SK-N-MC (cell line): ENCODE data around the gene CXCL10.

Experiments used
- DNase-seq: peaks from one replicate; pipeline ENCODE4 v3.0.0-alpha.2; 2011; ENCODE audit warnings: low read depth, low spot score
- H3K27ac ChIP-seq: fragments of 200-600 bp; sonication (generic); 2 replicates; pipeline ENCODE4 v1.5.1; 2016; ENCODE audit warnings: mixed run types
- H3K36me3 ChIP-seq: fragments of 200-600 bp; sonication (generic); 2 replicates; pipeline ENCODE4 v1.6.1; 2017; ENCODE audit warnings: antibody characterized with exemption, low read length, mixed read lengths; ENCODE audit not compliant: insufficient read depth
- H3K4me3 ChIP-seq: fragments of 200-600 bp; sonication (generic); 2 replicates; pipeline ENCODE4 v1.5.1; 2016
- H3K9ac ChIP-seq: fragments of 200-600 bp; sonication (generic); 2 replicates; pipeline ENCODE4 v1.8.0; 2017; ENCODE audit warnings: mixed run types, mixed read lengths; ENCODE audit not compliant: insufficient read length
- H3K9me3 ChIP-seq: fragments of 200-600 bp; sonication (generic); 2 replicates; pipeline ENCODE4 v1.6.1; 2017; ENCODE audit warnings: low read depth, mild to moderate bottlenecking, antibody characterized with exemption, low read length, moderate library complexity, mixed read lengths
- EZH2 ChIP-seq: fragments of 200-600 bp; sonication (generic); IDR thresholded peaks from one replicate; pipeline ENCODE4 v1.6.1; 2017; ENCODE audit warnings: antibody characterized with exemption
- FOXP2 ChIP-seq: optimal IDR thresholded peaks from 2 replicates; pipeline ENCODE3; 2011; ENCODE audit warnings: mild to moderate bottlenecking, moderate library complexity; ENCODE audit not compliant: insufficient read depth; ENCODE audit errors: extremely low read length, control extremely low read depth
- POLR2AphosphoS5 ChIP-seq: IDR thresholded peaks from 2 replicates; pipeline ENCODE4 v1.6.1; 2012; ENCODE audit warnings: mild to moderate bottlenecking, low read depth, low read length, borderline replicate concordance

The CXCL10 gene

DNA sequence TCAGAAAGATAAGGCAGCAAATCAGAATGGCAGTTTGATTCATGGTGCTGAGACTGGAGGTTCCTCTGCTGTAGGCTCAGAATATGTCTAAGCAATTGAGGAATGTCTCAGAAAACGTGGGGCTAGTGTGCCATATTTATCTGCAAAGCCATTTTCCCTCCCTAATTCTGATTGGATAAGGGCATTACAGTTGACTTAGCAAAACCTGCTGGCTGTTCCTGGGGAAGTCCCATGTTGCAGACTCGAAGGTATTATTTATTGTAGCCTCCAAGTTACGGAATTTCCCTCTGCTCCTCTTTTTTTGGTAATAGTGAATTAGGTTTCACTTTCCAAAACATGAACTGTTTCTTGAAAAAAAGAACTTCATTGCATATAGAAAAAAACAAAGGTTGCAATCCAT lies at the start of gene CXCL10:
Gene CXCL10 (minus strand): TSS at position 109 of the 400 bp plus-strand sequence. CDS start 66 bp downstream, at position 43.
- H3K9me3 ChIP-seq = no peaks in the 10 kb centered on the region
- no peak within 1 kb of the TSS for H3K4me3 ChIP-seq
- H3K36me3 ChIP-seq = no peaks in the 10 kb centered on the region
- TF ChIP-seq EZH2 (no peak), FOXP2 (no peak), POLR2AphosphoS5 (no peak)
- DNase-seq = no peak
- H3K9ac ChIP-seq = no peak within 1 kb of the TSS
- H3K27ac ChIP-seq = no peak within 1 kb of the TSS

DNA sequence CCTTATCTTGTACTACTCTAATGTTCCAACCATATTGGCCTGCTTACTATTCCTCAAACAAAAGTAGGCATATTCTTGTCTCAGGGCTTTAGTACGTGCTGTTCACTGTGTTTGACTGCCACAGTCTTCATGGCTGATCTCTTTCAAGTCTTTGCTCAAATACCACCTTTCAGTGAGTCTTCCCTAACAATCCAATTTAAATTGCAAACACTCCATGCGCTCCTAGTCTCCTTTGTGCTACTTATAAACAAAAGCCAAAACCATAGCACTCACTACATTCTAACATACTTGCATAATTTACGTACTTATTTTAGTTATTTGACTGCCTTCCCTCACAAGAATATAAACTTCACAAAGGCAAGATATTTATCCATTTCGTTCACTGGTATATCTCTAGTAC lies 49.5 kb upstream of the CXCL10 start:
- Histone ChIP-seq H3K4me3 (no peak overlapping the region), H3K9me3 (no peaks in the 10 kb centered on the region; the same call in 1 of the 2 replicates), H3K9ac (no peak overlapping the region), H3K27ac (peak overlapping the region; percentile 65), H3K36me3 (peaks cover 2% of the 10 kb centered on the region; the same call in 1 of the 2 replicates)
- no peak for DNase-seq
- TF ChIP-seq POLR2AphosphoS5 = no peak

DNA sequence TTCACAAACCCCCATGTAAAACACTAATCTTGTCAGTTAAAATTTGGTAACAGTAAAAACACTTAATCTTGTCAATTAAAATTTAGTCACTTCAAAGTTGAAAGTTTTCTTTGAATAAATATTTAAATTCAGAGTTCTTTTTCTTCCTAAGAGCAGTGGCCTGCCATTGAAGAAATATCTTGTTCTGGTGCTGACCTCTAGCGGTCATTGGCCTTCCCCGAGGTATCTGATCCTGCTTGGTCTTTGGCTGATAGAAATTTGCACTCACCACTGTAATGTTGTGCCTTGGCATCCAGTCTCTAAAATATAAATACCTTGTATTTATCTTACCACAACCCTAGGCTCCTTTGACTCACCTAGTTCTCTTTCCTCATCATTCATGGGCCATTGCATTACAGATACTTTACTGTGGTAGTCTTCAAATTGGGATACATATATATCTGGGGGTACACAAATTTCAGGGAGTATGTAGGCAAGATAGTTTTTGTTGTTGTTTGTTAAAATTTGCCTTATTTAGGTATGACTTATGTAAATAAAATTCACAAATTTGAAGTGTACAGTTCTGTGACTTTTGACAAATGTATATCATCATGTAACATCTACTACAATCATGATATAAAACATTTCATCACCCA lies 44.5 kb upstream of the CXCL10 start:
- DNase-seq = peak; percentile 62
- no peak overlapping the region for H3K4me3 ChIP-seq
- H3K27ac ChIP-seq = no peak overlapping the region
- H3K9ac ChIP-seq = no peak overlapping the region
- TF ChIP-seq FOXP2 = no peak
- no peak for TF ChIP-seq POLR2AphosphoS5
- H3K36me3 ChIP-seq = no peaks in the 10 kb centered on the region
- no peaks in the 10 kb centered on the region for H3K9me3 ChIP-seq

DNA sequence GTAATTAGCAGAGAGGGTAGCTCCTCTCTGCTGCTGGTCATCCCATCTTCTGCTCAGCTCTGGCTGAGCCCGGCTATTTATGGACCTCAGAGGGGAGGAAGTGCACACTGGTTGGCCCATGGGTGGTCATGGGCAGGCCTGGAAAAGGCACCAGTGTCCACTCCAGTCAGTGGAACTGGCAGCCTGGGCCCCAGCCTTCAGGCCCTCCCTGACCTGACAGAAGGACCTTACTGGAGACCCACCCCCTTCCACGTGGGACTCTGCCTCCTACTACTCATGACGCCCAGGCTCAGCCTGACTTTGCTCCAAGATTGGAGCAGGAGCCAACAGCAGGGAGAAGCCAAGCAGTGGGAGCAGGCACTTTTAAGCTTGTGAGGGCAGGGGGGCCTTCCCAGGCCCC lies 43.2 kb upstream of the CXCL10 start:
- no peak for DNase-seq
- Histone ChIP-seq H3K36me3 (no peaks in the 10 kb centered on the region), H3K9ac (no peak overlapping the region), H3K4me3 (no peak overlapping the region), H3K27ac (no peak overlapping the region), H3K9me3 (no peaks in the 10 kb centered on the region)
- TF ChIP-seq POLR2AphosphoS5 (no peak), EZH2 (no peak), FOXP2 (no peak)

DNA sequence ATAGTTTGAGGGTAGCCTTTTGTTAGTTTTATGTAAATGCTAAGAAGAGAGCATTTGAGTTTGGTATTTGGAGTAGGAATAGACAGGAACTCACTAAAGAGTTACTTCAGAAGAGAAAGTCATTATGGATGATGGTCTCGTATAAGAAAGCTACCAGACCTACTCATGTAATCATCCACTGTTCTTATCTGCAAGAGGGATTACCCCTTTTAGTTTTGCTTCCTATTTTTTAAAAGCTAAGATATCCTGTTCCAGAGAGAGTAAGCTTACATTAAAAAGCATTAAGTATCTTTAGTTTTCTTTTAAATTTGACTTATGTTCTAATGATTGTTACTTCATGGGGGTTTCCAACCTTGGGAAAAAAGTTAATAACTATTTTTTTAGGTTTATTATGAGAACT lies 38.7 kb upstream of the CXCL10 start:
- Histone ChIP-seq H3K9ac (no peak overlapping the region), H3K9me3 (no peaks in the 10 kb centered on the region), H3K36me3 (no peaks in the 10 kb centered on the region), H3K4me3 (no peak overlapping the region), H3K27ac (no peak overlapping the region)
- no peak for DNase-seq
- TF ChIP-seq EZH2 (no peak), FOXP2 (no peak)

DNA sequence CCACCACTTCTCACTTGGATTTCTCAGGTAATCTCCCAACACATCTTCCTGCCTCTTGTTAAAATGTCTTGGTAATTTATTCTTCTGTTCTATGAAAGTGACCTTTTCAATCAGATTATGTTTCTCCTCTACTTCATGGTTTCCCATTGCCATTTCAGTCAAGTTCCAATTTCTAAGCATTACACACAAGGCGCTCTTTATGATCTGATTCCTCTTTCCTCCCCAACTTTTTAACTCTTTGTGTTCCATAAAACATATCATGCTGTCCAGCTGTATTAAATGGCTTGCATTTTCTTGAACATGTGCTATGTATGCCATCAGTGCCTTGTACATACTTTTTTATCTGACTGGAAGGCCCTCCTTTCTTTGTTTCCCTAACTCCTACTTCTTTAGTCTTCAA lies 38.1 kb upstream of the CXCL10 start:
- Histone ChIP-seq H3K36me3 (no peaks in the 10 kb centered on the region), H3K4me3 (no peak overlapping the region), H3K9ac (no peak overlapping the region), H3K27ac (no peak overlapping the region), H3K9me3 (no peaks in the 10 kb centered on the region)
- DNase-seq = no peak
- no peak for TF ChIP-seq POLR2AphosphoS5
- no peak for TF ChIP-seq EZH2
- no peak for TF ChIP-seq FOXP2

DNA sequence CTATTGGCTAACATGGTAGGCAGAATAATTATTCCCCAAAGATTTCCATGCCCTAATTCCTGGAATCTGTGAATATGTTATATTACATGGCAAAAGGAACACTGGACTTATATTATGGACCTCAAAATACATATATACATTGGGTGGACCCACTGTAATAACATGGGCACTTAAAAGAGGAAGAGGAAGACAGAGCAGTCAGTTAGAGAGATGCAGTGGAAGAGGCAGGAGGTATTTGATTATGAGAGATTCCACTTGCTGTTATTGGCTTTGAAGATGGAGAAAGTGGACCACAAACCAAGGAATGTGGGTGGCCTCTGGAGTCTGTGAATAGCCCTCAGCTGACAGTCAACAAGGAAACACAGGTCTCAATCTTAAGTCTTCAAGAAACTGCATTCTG lies 37.2 kb upstream of the CXCL10 start:
- H3K36me3 ChIP-seq = no peaks in the 10 kb centered on the region
- no peak for DNase-seq
- H3K4me3 ChIP-seq = no peak overlapping the region
- no peak overlapping the region for H3K9ac ChIP-seq
- TF ChIP-seq EZH2 (no peak), FOXP2 (no peak), POLR2AphosphoS5 (no peak)
- H3K27ac ChIP-seq = no peak overlapping the region
- no peaks in the 10 kb centered on the region for H3K9me3 ChIP-seq

DNA sequence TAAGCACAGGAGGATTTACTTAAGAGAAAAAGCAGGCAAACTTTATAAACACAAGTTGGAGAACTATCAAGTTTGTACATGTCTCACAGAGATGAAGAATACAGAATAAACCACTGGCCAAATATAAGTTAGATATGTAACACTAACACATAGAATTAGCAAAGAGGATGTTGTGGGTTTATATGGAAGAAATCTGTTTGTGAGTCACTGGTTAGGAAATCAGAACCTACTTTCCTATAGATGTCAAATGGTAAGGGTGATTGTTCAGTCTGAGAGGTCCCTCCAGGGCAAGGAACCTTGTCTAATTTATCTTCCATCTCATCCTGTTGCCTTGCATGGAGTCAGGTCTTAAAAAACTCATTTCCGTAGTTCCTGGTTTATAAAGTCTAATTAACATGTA lies 36.5 kb upstream of the CXCL10 start:
- Histone ChIP-seq H3K36me3 (no peaks in the 10 kb centered on the region), H3K4me3 (peak overlapping the region; percentile 10; the same call in 1 of the 2 replicates), H3K9ac (no peak overlapping the region), H3K9me3 (no peaks in the 10 kb centered on the region), H3K27ac (no peak overlapping the region)
- TF ChIP-seq POLR2AphosphoS5 (peak; percentile 25; the same call in 1 of the 2 replicates), FOXP2 (no peak)
- peak; percentile 70 for DNase-seq

DNA sequence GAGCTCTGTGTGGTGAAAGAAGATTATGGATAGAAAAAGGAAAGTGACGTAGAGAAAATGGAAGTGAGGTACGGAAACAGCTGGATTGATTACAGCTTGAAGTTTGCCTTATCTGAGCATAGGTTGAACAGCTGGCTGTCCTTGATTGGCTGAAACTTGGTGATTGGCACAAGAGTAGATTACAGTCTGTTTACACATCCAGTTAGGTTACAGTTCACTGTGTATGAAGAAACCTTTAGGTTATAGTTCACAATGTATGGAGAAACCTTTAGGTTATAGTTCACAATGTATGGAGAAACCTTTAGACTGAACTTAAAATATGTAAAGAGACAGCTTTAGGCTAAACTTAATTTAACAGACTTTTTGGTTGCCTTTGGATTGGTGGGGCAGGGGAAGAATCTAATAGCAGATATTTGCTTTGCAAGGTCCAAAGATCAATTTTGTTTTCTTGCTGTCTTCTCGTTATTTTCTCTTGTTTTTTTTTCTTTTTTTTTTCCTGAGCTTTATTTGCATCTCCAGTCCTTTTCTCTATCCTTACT lies 35.7 kb upstream of the CXCL10 start:
- no peak overlapping the region for H3K9ac ChIP-seq
- TF ChIP-seq POLR2AphosphoS5 = no peak
- TF ChIP-seq EZH2 = no peak
- no peak for TF ChIP-seq FOXP2
- DNase-seq = no peak
- H3K27ac ChIP-seq = no peak overlapping the region
- H3K9me3 ChIP-seq = no peaks in the 10 kb centered on the region
- no peaks in the 10 kb centered on the region for H3K36me3 ChIP-seq
- no peak overlapping the region for H3K4me3 ChIP-seq
